MM.1S (cell line): Measurements from ENCODE around the gene ZNF334.

Experiments
- DNase-seq: peaks from one replicate; pipeline ENCODE4 v3.0.0-alpha.2; 2015
- H2AFZ ChIP-seq: fragments of 300-600 bp; sonication (generic); 2 replicates; pipeline ENCODE4 v1.6.0; 2016; ENCODE audit warnings: antibody characterized with exemption, low read length
- H3F3A ChIP-seq: fragments of 300-600 bp; sonication (generic); 2 replicates; pipeline ENCODE4 v1.6.1; 2016; ENCODE audit warnings: mild to moderate bottlenecking, antibody characterized with exemption, low read length, moderate library complexity, mixed read lengths; ENCODE audit not compliant: insufficient read depth
- H3K27ac ChIP-seq: fragments of 300-600 bp; sonication (generic); 2 replicates; pipeline ENCODE4 v1.5.1; 2016; ENCODE audit warnings: mild to moderate bottlenecking, low read length
- H3K27me3 ChIP-seq: fragments of 300-600 bp; sonication (generic); replicated peaks from 2 replicates; pipeline ENCODE4 v1.6.0; 2016; ENCODE audit warnings: low read length; ENCODE audit not compliant: insufficient read depth
- H3K36me3 ChIP-seq: fragments of 300-600 bp; sonication (generic); replicated peaks from 2 replicates; pipeline ENCODE4 v1.6.1; 2016; ENCODE audit warnings: mild to moderate bottlenecking, low read length, mixed read lengths; ENCODE audit not compliant: insufficient read depth
- H3K4me1 ChIP-seq: fragments of 300-600 bp; sonication (generic); 2 replicates; pipeline ENCODE4 v1.6.1; 2016; ENCODE audit warnings: low read length, mixed read lengths
- H3K4me2 ChIP-seq: fragments of 300-600 bp; sonication (generic); 2 replicates; pipeline ENCODE4 v1.6.0; 2016; ENCODE audit warnings: low read depth, low read length
- H3K4me3 ChIP-seq: fragments of 300-600 bp; sonication (generic); 2 replicates; pipeline ENCODE4 v1.5.1; 2016; ENCODE audit warnings: low read length, mixed read lengths
- H3K79me2 ChIP-seq: fragments of 300-600 bp; sonication (generic); 2 replicates; pipeline ENCODE4 v1.6.1; 2016; ENCODE audit warnings: mixed run types, low read length, mixed read lengths
- H3K9ac ChIP-seq: fragments of 300-600 bp; sonication (generic); 2 replicates; pipeline ENCODE4 v1.6.1; 2016; ENCODE audit warnings: low read length, mixed read lengths
- H3K9me2 ChIP-seq: fragments of 300-600 bp; sonication (generic); replicated peaks from 2 replicates; pipeline ENCODE4 v1.6.1; 2016; ENCODE audit warnings: mild to moderate bottlenecking, low read length, mixed read lengths; ENCODE audit not compliant: insufficient read depth
- H3K9me3 ChIP-seq: fragments of 300-600 bp; sonication (generic); replicated peaks from 2 replicates; pipeline ENCODE4 v1.6.1; 2016; ENCODE audit warnings: mild to moderate bottlenecking, low read length, mixed read lengths; ENCODE audit not compliant: insufficient read depth
- H4K20me1 ChIP-seq: fragments of 300-600 bp; sonication (generic); 2 replicates; pipeline ENCODE4 v1.6.1; 2016; ENCODE audit warnings: mild to moderate bottlenecking, low read length, moderate library complexity, mixed read lengths; ENCODE audit not compliant: insufficient read depth
- EZH2 ChIP-seq: fragments of 300-600 bp; sonication (generic); optimal IDR thresholded peaks from 2 replicates; pipeline ENCODE3; 2017; ENCODE audit warnings: low read depth, mild to moderate bottlenecking, antibody characterized with exemption, low read length, mixed read lengths
- EZH2phosphoT487 ChIP-seq: fragments of 300-600 bp; sonication (generic); IDR thresholded peaks from 2 replicates; pipeline ENCODE4 v1.6.1; 2018; ENCODE audit warnings: antibody characterized with exemption, low read length
- TF ChIP-seq, protein P1 (sequence below): fragments of 300-600 bp; sonication (generic); IDR thresholded peaks from 2 replicates; pipeline ENCODE4 v1.5.1; 2016; ENCODE audit warnings: antibody characterized with exemption, low read length, mixed read lengths

The ZNF334 gene

DNA sequence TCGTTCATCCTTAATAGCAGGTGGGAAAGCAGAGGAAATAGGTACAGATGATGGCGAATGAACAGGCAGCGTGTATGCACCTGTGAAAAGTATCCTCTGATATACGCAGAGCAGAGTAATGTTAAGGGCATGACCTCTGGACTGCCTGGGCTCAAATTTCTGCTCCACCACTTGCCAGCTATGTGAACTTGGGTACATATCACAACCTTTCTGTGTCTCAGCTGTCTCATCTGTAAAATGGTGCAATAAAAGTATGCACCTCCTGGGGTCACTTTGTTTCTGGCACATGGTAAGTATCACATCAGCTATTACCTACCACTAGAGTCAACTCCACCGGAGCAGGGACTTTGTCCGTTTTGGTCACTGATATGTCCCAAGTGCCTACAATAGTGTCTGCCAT lies 34.6 kb upstream of the ZNF334 start:
- H3K36me3 ChIP-seq, result no peaks in the 10 kb centered on the region
- peaks cover 41% of the 10 kb centered on the region for H3F3A ChIP-seq
- no peak overlapping the region for H3K9ac ChIP-seq
- no peaks in the 10 kb centered on the region for H3K27me3 ChIP-seq
- H4K20me1 ChIP-seq, result no peaks in the 10 kb centered on the region
- H3K79me2 ChIP-seq, result no peaks in the 10 kb centered on the region
- no peak for DNase-seq
- H3K4me1 ChIP-seq, result peaks cover 88% of the 10 kb centered on the region
- H3K27ac ChIP-seq, result no peak overlapping the region
- no peak overlapping the region for H3K4me2 ChIP-seq
- no peak overlapping the region for H2AFZ ChIP-seq
- no peak overlapping the region for H3K4me3 ChIP-seq
- no peaks in the 10 kb centered on the region for H3K9me3 ChIP-seq
- TF ChIP-seq, protein P1, sequence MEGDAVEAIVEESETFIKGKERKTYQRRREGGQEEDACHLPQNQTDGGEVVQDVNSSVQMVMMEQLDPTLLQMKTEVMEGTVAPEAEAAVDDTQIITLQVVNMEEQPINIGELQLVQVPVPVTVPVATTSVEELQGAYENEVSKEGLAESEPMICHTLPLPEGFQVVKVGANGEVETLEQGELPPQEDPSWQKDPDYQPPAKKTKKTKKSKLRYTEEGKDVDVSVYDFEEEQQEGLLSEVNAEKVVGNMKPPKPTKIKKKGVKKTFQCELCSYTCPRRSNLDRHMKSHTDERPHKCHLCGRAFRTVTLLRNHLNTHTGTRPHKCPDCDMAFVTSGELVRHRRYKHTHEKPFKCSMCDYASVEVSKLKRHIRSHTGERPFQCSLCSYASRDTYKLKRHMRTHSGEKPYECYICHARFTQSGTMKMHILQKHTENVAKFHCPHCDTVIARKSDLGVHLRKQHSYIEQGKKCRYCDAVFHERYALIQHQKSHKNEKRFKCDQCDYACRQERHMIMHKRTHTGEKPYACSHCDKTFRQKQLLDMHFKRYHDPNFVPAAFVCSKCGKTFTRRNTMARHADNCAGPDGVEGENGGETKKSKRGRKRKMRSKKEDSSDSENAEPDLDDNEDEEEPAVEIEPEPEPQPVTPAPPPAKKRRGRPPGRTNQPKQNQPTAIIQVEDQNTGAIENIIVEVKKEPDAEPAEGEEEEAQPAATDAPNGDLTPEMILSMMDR, result no peak
- no peak for TF ChIP-seq EZH2
- no peak for TF ChIP-seq EZH2phosphoT487
- H3K9me2 ChIP-seq, result no peaks in the 10 kb centered on the region

DNA sequence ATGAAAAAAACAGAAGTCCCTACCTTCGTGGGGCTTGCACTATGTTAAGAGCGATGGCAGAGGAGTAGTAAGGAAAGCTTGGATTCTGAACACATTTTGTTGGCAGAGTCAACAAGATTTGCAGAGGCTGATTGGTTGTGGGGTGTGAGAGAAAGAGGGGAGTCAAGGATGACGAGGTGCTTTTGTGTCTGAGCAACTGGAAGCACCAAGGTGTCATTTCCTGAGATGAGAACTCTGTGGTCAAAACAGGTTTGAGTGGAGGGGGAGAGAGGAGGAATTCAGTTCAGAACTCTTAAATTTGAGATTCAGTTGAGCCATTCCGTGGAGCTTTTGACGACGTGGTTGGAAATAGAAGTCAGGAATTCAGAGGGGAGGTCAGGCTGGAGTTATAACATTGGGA lies 33.6 kb upstream of the ZNF334 start:
- no peaks in the 10 kb centered on the region for H4K20me1 ChIP-seq
- no peak overlapping the region for H3K4me3 ChIP-seq
- no peaks in the 10 kb centered on the region for H3K9me3 ChIP-seq
- H3K4me1 ChIP-seq, result peaks cover 79% of the 10 kb centered on the region
- H3K4me2 ChIP-seq, result peak overlapping the region; percentile 14
- no peak for TF ChIP-seq EZH2phosphoT487
- TF ChIP-seq, protein P1, result no peak
- TF ChIP-seq EZH2, result no peak
- no peak overlapping the region for H2AFZ ChIP-seq
- no peak overlapping the region for H3K27ac ChIP-seq
- H3K36me3 ChIP-seq, result no peaks in the 10 kb centered on the region
- no peak overlapping the region for H3K9ac ChIP-seq
- H3K9me2 ChIP-seq, result no peaks in the 10 kb centered on the region
- peaks cover 30% of the 10 kb centered on the region for H3F3A ChIP-seq
- no peaks in the 10 kb centered on the region for H3K27me3 ChIP-seq
- no peaks in the 10 kb centered on the region for H3K79me2 ChIP-seq
- no peak for DNase-seq

DNA sequence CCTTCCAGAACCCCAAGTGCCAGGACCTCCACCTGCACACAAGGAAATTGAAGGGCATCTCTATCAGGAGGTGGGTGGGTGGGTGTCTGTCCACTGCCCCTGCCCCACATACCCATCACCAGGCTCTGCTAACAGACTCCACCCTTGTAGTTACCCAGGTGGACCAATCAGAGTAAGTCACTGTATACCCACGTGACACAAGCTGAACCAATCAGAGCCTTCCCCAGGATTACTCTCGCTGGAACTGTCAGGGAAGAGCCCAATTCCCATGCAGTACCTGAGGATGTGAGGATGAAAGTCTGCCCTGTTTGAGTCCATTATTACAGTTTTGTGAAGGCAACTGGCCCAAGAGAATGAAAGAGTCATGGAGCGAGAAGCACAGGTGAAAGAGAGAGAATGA lies 32.9 kb upstream of the ZNF334 start:
- Histone ChIP-seq H3K4me3 (no peak overlapping the region), H3K79me2 (no peaks in the 10 kb centered on the region), H2AFZ (no peak overlapping the region), H3K9ac (peak overlapping the region; percentile 63; the same call in 1 of the 2 replicates), H3K9me3 (no peaks in the 10 kb centered on the region), H4K20me1 (no peaks in the 10 kb centered on the region), H3K4me1 (peaks cover 72% of the 10 kb centered on the region), H3K9me2 (no peaks in the 10 kb centered on the region), H3F3A (peaks cover 27% of the 10 kb centered on the region), H3K27ac (peak overlapping the region; percentile 94), H3K36me3 (no peaks in the 10 kb centered on the region), H3K4me2 (peak overlapping the region; percentile 73; the same call in 1 of the 2 replicates), H3K27me3 (no peaks in the 10 kb centered on the region)
- DNase-seq, result no peak
- no peak for TF ChIP-seq EZH2phosphoT487
- TF ChIP-seq EZH2, result no peak
- TF ChIP-seq, protein P1, result no peak
